Mesenchymal stem cell (in vitro differentiated cells and primary cell): Measurements from ENCODE around the gene TXNRD1.
A peak's percentile ranks its signal among the peaks of the same experiment; 100 is the strongest.

Source experiments
- DNase-seq: peaks from one replicate; pipeline ENCODE4 v3.0.0-alpha.2; 2013
- H2AFZ ChIP-seq: one replicate; pipeline ENCODE4 v1.6.1; 2013; ENCODE audit warnings: low read depth, mild to moderate bottlenecking, control low read depth, inconsistent platforms, low read length, moderate library complexity
- H2AK5ac ChIP-seq: 2 replicates; pipeline ENCODE4 v1.6.1; 2013; ENCODE audit warnings: low read length, moderate library complexity, mild to moderate bottlenecking, inconsistent platforms; ENCODE audit not compliant: severe bottlenecking
- H2BK120ac ChIP-seq: one replicate; pipeline ENCODE4 v1.6.1; 2013; ENCODE audit warnings: low read depth, mild to moderate bottlenecking, inconsistent platforms, low read length, moderate library complexity
- H2BK12ac ChIP-seq, 2 experiments: one replicate each; pipeline ENCODE4 v1.6.1; 2013; ENCODE audit warnings: inconsistent platforms in 2 of 2, low read length in 2 of 2, mild to moderate bottlenecking in 2 of 2, moderate library complexity in 2 of 2, control low read depth in 1 of 2
- H2BK15ac ChIP-seq: one replicate; pipeline ENCODE4 v1.6.1; 2013; ENCODE audit warnings: mild to moderate bottlenecking, low read depth, inconsistent platforms; ENCODE audit not compliant: poor library complexity, severe bottlenecking
- H2BK5ac ChIP-seq: 2 replicates; pipeline ENCODE4 v1.6.1; 2013; ENCODE audit warnings: low read depth, mild to moderate bottlenecking, low read length, control low read depth, inconsistent platforms; ENCODE audit not compliant: poor library complexity, severe bottlenecking
- H3K14ac ChIP-seq, 2 experiments: one replicate each; pipeline ENCODE4 v1.6.1; 2013; ENCODE audit warnings: inconsistent platforms in 2 of 2, low read length in 2 of 2, control low read depth in 1 of 2, mild to moderate bottlenecking in 1 of 2, moderate library complexity in 1 of 2
- H3K18ac ChIP-seq, 2 experiments: one replicate each; pipeline ENCODE4 v1.6.1; 2013; ENCODE audit warnings: inconsistent platforms in 2 of 2, low read length in 2 of 2, control low read depth in 1 of 2, low read depth in 1 of 2, mild to moderate bottlenecking in 1 of 2
- H3K23ac ChIP-seq, 2 experiments: one replicate each; pipeline ENCODE4 v1.6.1; 2013; ENCODE audit warnings: inconsistent platforms in 2 of 2, low read length in 2 of 2, mild to moderate bottlenecking in 2 of 2, moderate library complexity in 2 of 2, control low read depth in 1 of 2
- H3K27ac ChIP-seq: 2 replicates; pipeline ENCODE4 v1.5.1; 2013; ENCODE audit warnings: mild to moderate bottlenecking, moderate library complexity, low read length, control low read depth, inconsistent platforms; ENCODE audit not compliant: poor library complexity, severe bottlenecking
- H3K27me3 ChIP-seq, 2 experiments: 2 replicates each; pipeline versions ENCODE4 v1.6.1 to v1.7.0; 2013; ENCODE audit warnings: low read length in 2 of 2, mild to moderate bottlenecking in 2 of 2, moderate library complexity in 2 of 2, control low read depth in 1 of 2, inconsistent platforms in 1 of 2; ENCODE audit not compliant: control insufficient read depth in 1 of 2, insufficient read depth in 1 of 2
- H3K36me3 ChIP-seq, 2 experiments: 2 replicates each; pipeline versions ENCODE4 v1.6.1 to v1.7.0; 2013; ENCODE audit warnings: low read length in 2 of 2, control low read depth in 1 of 2, inconsistent platforms in 1 of 2, low read depth in 1 of 2, mild to moderate bottlenecking in 1 of 2; ENCODE audit not compliant: insufficient read depth in 2 of 2, control insufficient read depth in 1 of 2
- H3K4ac ChIP-seq, 2 experiments: one replicate each; pipeline ENCODE4 v1.6.1; 2013; ENCODE audit warnings: inconsistent platforms in 2 of 2, low read length in 2 of 2, mild to moderate bottlenecking in 2 of 2, moderate library complexity in 2 of 2, control low read depth in 1 of 2, low read depth in 1 of 2
- H3K4me1 ChIP-seq: 2 replicates; pipeline ENCODE4 v1.6.1; 2013; ENCODE audit warnings: low read depth, low read length, control low read depth; ENCODE audit not compliant: control insufficient read depth, insufficient read depth
- H3K4me2 ChIP-seq: 2 replicates; pipeline ENCODE4 v1.6.1; 2013; ENCODE audit warnings: low read length, mild to moderate bottlenecking, inconsistent platforms; ENCODE audit not compliant: poor library complexity, severe bottlenecking
- H3K4me3 ChIP-seq, 2 experiments: 2 replicates each; pipeline versions ENCODE4 v1.5.1 to v1.7.0; 2013; ENCODE audit warnings: low read length in 2 of 2, mild to moderate bottlenecking in 2 of 2, control low read depth in 1 of 2, low read depth in 1 of 2; ENCODE audit not compliant: insufficient read depth in 1 of 2
- H3K79me1 ChIP-seq: replicated peaks from 2 replicates; pipeline ENCODE4 v1.6.1; 2013; ENCODE audit warnings: mild to moderate bottlenecking, control low read depth, low read length, inconsistent platforms; ENCODE audit not compliant: poor library complexity, severe bottlenecking
- H3K9ac ChIP-seq: 2 replicates; pipeline ENCODE4 v1.7.0; 2013; ENCODE audit warnings: mild to moderate bottlenecking, low read length, moderate library complexity
- H3K9me3 ChIP-seq: 2 replicates; pipeline ENCODE4 v1.7.0; 2013; ENCODE audit warnings: mild to moderate bottlenecking, low read length; ENCODE audit not compliant: control insufficient read depth
- H4K8ac ChIP-seq: one replicate; pipeline ENCODE4 v1.6.1; 2013; ENCODE audit warnings: inconsistent platforms, mild to moderate bottlenecking, low read length, moderate library complexity
- H4K91ac ChIP-seq: one replicate; pipeline ENCODE4 v1.6.1; 2013; ENCODE audit warnings: mild to moderate bottlenecking, low read length, inconsistent platforms
- WGBS: methylation state at CpG from one replicate; pipeline ENCODE4 v1.1.7; 2013; ENCODE audit warnings: mixed read lengths; 5-methylcytosine and 5-hydroxymethylcytosine counted together

TXNRD1 gene

GRCh38 chr12:104175726-104176247 is 39.8 kb upstream of the TXNRD1 start:
- no peak overlapping the region for H3K4me2 ChIP-seq
- no peak overlapping the region for H3K14ac ChIP-seq
- H3K27ac ChIP-seq, result no peak overlapping the region
- H3K79me1 ChIP-seq, result no peaks in the 10 kb centered on the region
- H4K8ac ChIP-seq, result no peak overlapping the region
- no peak overlapping the region for H2BK12ac ChIP-seq
- H3K27me3 ChIP-seq, result no peaks in the 10 kb centered on the region
- H3K4me3 ChIP-seq, result no peak overlapping the region
- 92% methylated on average over 9 of the region's 10 CpGs for whole genome bisulfite sequencing
- no peak overlapping the region for H4K91ac ChIP-seq
- H3K9ac ChIP-seq, result no peak overlapping the region
- H2BK15ac ChIP-seq, result no peak overlapping the region
- H2AFZ ChIP-seq, result no peak overlapping the region
- H3K9me3 ChIP-seq, result no peaks in the 10 kb centered on the region
- H3K4me1 ChIP-seq, result peaks cover 2% of the 10 kb centered on the region
- DNase-seq, result no peak
- no peak overlapping the region for H3K18ac ChIP-seq
- H3K4ac ChIP-seq, result no peak overlapping the region
- H2BK120ac ChIP-seq, result no peak overlapping the region
- no peak overlapping the region for H2BK5ac ChIP-seq
- H3K36me3 ChIP-seq, result no peaks in the 10 kb centered on the region
- no peak overlapping the region for H2AK5ac ChIP-seq
- H3K23ac ChIP-seq, result no peak overlapping the region

- Histone ChIP-seq H3K27me3 (no peaks in the 10 kb centered on the region), H2BK5ac (no peak overlapping the region), H3K27ac (no peak overlapping the region), H2BK12ac (peak overlapping the region in 1 of 2 experiments; percentile 49), H3K4me2 (no peak overlapping the region), H2BK15ac (no peak overlapping the region), H4K8ac (no peak overlapping the region), H3K14ac (no peak overlapping the region), H2BK120ac (no peak overlapping the region), H3K4me1 (peaks cover 2% of the 10 kb centered on the region), H4K91ac (no peak overlapping the region), H3K4ac (no peak overlapping the region), H3K4me3 (peak overlapping the region in 1 of 2 experiments; percentile 6), H3K9ac (peak overlapping the region; percentile 34), H3K79me1 (no peaks in the 10 kb centered on the region), H3K18ac (no peak overlapping the region), H3K23ac (no peak overlapping the region), H3K9me3 (no peaks in the 10 kb centered on the region), H2AK5ac (no peak overlapping the region), H3K36me3 (no peaks in the 10 kb centered on the region), H2AFZ (no peak overlapping the region)
- 14% methylated on average over 2 of the region's 2 CpGs for WGBS
- no peak for DNase-seq
These were observed 38.3 kb upstream of the TXNRD1 start for GRCh38 chr12:104177336-104177662.

- H3K27me3 ChIP-seq, result no peaks in the 10 kb centered on the region
- no peak overlapping the region for H2BK120ac ChIP-seq
- peak; percentile 95 for DNase-seq
- H2BK12ac ChIP-seq, result peak overlapping the region; percentile 27 to 71
- no peak overlapping the region for H2AK5ac ChIP-seq
- no peaks in the 10 kb centered on the region for H3K9me3 ChIP-seq
- H4K91ac ChIP-seq, result no peak overlapping the region
- H3K4me1 ChIP-seq, result peaks cover 2% of the 10 kb centered on the region
- H3K4me2 ChIP-seq, result no peak overlapping the region
- peak overlapping the region; percentile 29 for H4K8ac ChIP-seq
- peak overlapping the region in 1 of 2 experiments; percentile 11 for H3K4me3 ChIP-seq
- WGBS, result 31% methylated on average over 7 of the region's 8 CpGs
- H2BK5ac ChIP-seq, result no peak overlapping the region
- H2BK15ac ChIP-seq, result peak overlapping the region; percentile 15
- peak overlapping the region in 1 of 2 experiments; percentile 39 for H3K4ac ChIP-seq
- no peak overlapping the region for H3K23ac ChIP-seq
- peak overlapping the region; percentile 65 to 79 for H3K18ac ChIP-seq
- H3K36me3 ChIP-seq, result no peaks in the 10 kb centered on the region
- peak overlapping the region; percentile 68 for H3K9ac ChIP-seq
- no peak overlapping the region for H3K14ac ChIP-seq
- no peak overlapping the region for H2AFZ ChIP-seq
- no peak overlapping the region for H3K27ac ChIP-seq
- H3K79me1 ChIP-seq, result no peaks in the 10 kb centered on the region
These were observed 37.7 kb upstream of the TXNRD1 start for GRCh38 chr12:104177663-104178501.

- no peak overlapping the region for H3K4me2 ChIP-seq
- no peak overlapping the region for H3K23ac ChIP-seq
- H2BK12ac ChIP-seq, result no peak overlapping the region
- no peak overlapping the region for H2AK5ac ChIP-seq
- no peak overlapping the region for H2BK120ac ChIP-seq
- 98% methylated on average over 5 of the region's 5 CpGs for WGBS
- no peak overlapping the region for H3K4me3 ChIP-seq
- no peak overlapping the region for H2AFZ ChIP-seq
- H3K4ac ChIP-seq, result no peak overlapping the region
- no peak overlapping the region for H2BK5ac ChIP-seq
- H3K27ac ChIP-seq, result no peak overlapping the region
- no peak overlapping the region for H4K8ac ChIP-seq
- H3K18ac ChIP-seq, result no peak overlapping the region
- no peak overlapping the region for H4K91ac ChIP-seq
- H3K9me3 ChIP-seq, result peaks cover 10% of the 10 kb centered on the region
- H3K36me3 ChIP-seq, result no peaks in the 10 kb centered on the region
- H3K14ac ChIP-seq, result no peak overlapping the region
- H3K9ac ChIP-seq, result no peak overlapping the region
- DNase-seq, result no peak
- H3K4me1 ChIP-seq, result peaks cover 2% of the 10 kb centered on the region
- no peaks in the 10 kb centered on the region for H3K79me1 ChIP-seq
- H3K27me3 ChIP-seq, result no peaks in the 10 kb centered on the region
- H2BK15ac ChIP-seq, result no peak overlapping the region
These were observed 35.2 kb upstream of the TXNRD1 start for GRCh38 chr12:104180374-104180773.
